NCI-H460 (cell line): Measurements from ENCODE around the gene GRM7. TPM values are rescaled to one million over a fixed set of nuclear protein-coding genes. Genes with fewer than 3 reads are reported as not detected.

Experiments
- DNase-seq: peaks from one replicate; pipeline ENCODE4 v3.0.0-alpha.2; 2016; ENCODE audit warnings: low read depth; ENCODE audit errors: extremely low read depth
- total RNA-seq: library from RNA; depleted of rRNA; stranded (reverse); fragments of >200 nt; shearing (Covaris generic); gene quantifications from 2 replicates; pipeline ENCODE4 v1.2.3, GENCODE V29; 2014

Gene GRM7
- total RNA-seq, 1 experiment from 2014 or later, result not detected

- DNase-seq, result no peak
Observed at GRCh38 chr3:7447197-7447769, 586.4 kb downstream of the GRM7 start.

- no peak for DNase-seq
Observed at GRCh38 chr3:7456386-7456785, 595.5 kb downstream of the GRM7 start.

GRCh38 chr3:7461202-7461825 is 600.4 kb downstream of the GRM7 start:
- no peak for DNase-seq

- no peak for DNase-seq
Observed at GRCh38 chr3:7469866-7470265, 609.0 kb downstream of the GRM7 start.

GRCh38 chr3:7484636-7485035 is 623.7 kb downstream of the GRM7 start:
- DNase-seq, result no peak

- DNase-seq, result no peak
Observed at GRCh38 chr3:7487763-7488162, 626.8 kb downstream of the GRM7 start.

- peak; percentile 38 for DNase-seq
Observed at GRCh38 chr3:7489417-7489816, 628.5 kb downstream of the GRM7 start.

GRCh38 chr3:7498715-7499114 is 637.8 kb downstream of the GRM7 start:
- DNase-seq, result no peak

GRCh38 chr3:7503431-7503830 is 642.5 kb downstream of the GRM7 start:
- no peak for DNase-seq

GRCh38 chr3:7504886-7505775 is 644.2 kb downstream of the GRM7 start:
- DNase-seq, result peak; percentile 71

- DNase-seq, result no peak
Observed at GRCh38 chr3:7506606-7507180, 645.8 kb downstream of the GRM7 start.

GRCh38 chr3:7508821-7509220 is 647.9 kb downstream of the GRM7 start:
- DNase-seq, result no peak

- no peak for DNase-seq
Observed at GRCh38 chr3:7512048-7512447, 651.1 kb downstream of the GRM7 start.

- no peak for DNase-seq
Observed at GRCh38 chr3:7518026-7518425, 657.1 kb downstream of the GRM7 start.

- DNase-seq, result no peak
Observed at GRCh38 chr3:7518456-7518855, 657.5 kb downstream of the GRM7 start.

GRCh38 chr3:7520059-7520458 is 659.1 kb downstream of the GRM7 start:
- no peak for DNase-seq

GRCh38 chr3:7520593-7520992 is 659.7 kb downstream of the GRM7 start:
- no peak for DNase-seq

GRCh38 chr3:7536510-7536909 is 675.6 kb downstream of the GRM7 start:
- DNase-seq, result no peak

- DNase-seq, result no peak
Observed at GRCh38 chr3:7536921-7537320, 676.0 kb downstream of the GRM7 start.

GRCh38 chr3:7543294-7543880 is 682.5 kb downstream of the GRM7 start:
- DNase-seq, result no peak

- DNase-seq, result no peak
Observed at GRCh38 chr3:7545334-7545733, 684.4 kb downstream of the GRM7 start.
